ENCODE results near the gene FTO. TPM values are rescaled to one million over a fixed set of nuclear protein-coding genes. Genes with fewer than 3 reads are reported as not detected.

The FTO gene
- total RNA-seq, 4 donors from 2014 or later, result 98.1 to 127 (median 109) TPM

- WGBS, 2 donors, result 68 to 70% methylated on average over 8 of the region's 8 CpGs
- Histone ChIP-seq H3K4me3 (no peak overlapping the region), H3K27me3 (no peaks in the 10 kb centered on the region), H3K9me3 (no peaks in the 10 kb centered on the region), H3K4me1 (peaks cover 0 to 34% (median 0%) of the 10 kb centered on the region in 4 donors), H3K36me3 (peaks cover 0 to 36% (median 0%) of the 10 kb centered on the region in 3 donors), H3K27ac (no peak overlapping the region)
- DNase-seq (ENCODE audit: low spot score in 2 of 2), result no peak
- TF ChIP-seq POLR2A (IDR thresholded peaks at IDR 0.05) (no peak), EP300 (IDR thresholded peaks at IDR 0.05) (no peak)
- TF ChIP-seq, protein P1, sequence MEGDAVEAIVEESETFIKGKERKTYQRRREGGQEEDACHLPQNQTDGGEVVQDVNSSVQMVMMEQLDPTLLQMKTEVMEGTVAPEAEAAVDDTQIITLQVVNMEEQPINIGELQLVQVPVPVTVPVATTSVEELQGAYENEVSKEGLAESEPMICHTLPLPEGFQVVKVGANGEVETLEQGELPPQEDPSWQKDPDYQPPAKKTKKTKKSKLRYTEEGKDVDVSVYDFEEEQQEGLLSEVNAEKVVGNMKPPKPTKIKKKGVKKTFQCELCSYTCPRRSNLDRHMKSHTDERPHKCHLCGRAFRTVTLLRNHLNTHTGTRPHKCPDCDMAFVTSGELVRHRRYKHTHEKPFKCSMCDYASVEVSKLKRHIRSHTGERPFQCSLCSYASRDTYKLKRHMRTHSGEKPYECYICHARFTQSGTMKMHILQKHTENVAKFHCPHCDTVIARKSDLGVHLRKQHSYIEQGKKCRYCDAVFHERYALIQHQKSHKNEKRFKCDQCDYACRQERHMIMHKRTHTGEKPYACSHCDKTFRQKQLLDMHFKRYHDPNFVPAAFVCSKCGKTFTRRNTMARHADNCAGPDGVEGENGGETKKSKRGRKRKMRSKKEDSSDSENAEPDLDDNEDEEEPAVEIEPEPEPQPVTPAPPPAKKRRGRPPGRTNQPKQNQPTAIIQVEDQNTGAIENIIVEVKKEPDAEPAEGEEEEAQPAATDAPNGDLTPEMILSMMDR (IDR thresholded peaks at IDR 0.05), result no peak
Observed at GRCh38 chr16:53809088-53809932, 105.4 kb downstream of the FTO start.

DNA sequence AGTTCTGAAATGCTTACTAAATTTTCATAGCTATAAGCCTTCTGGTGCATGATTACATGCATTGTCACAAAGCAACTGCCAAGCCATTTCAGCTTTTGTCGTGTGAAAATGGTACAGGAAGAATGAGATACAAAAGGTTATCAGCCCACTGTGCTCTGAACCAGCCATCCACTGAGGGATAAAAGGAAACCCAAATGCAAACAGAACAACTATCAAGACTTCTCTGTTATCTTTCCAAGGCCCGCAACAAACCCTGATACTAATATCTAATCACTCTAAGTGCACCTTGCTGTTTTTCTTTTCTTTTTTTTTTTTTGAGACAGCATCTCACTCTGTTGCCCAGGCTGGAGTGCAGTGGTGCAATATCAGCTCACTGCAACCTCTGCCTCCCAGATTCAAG lies 109.0 kb downstream of the FTO start:
- Histone ChIP-seq H3K9me3 (no peaks in the 10 kb centered on the region), H3K27ac (no peak overlapping the region), H3K36me3 (peaks cover 0 to 61% (median 0%) of the 10 kb centered on the region in 3 donors), H3K27me3 (no peaks in the 10 kb centered on the region), H3K4me3 (no peak overlapping the region), H3K4me1 (peaks cover 0 to 29% (median 0%) of the 10 kb centered on the region in 4 donors)
- 82 to 83% methylated on average over 2 of the region's 2 CpGs for WGBS, 2 donors
- no peak for TF ChIP-seq POLR2A (IDR thresholded peaks at IDR 0.05)
- TF ChIP-seq EP300 (IDR thresholded peaks at IDR 0.05), result no peak
- TF ChIP-seq, protein P1 (IDR thresholded peaks at IDR 0.05), result no peak
- no peak for DNase-seq (ENCODE audit: low spot score in 2 of 2)

DNA sequence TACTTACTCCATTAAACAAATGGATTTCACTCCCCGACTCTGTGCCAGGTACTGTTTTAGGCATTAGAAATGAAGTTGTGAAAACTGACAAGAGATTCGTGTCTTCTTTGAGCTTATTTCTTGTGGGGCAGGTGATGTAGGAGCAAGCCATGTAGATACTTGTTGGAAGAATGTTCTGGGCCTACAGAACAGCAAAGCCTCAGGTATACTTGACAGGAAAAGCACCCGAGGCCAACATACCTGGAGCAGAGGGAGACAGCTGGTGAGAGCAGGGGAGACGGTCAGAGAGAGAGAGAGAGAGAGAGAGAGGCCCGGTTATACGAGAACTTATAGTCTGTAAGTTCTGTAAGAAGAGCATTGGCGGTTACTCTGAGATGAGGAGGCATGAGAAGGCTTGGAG lies 110.8 kb downstream of the FTO start:
- peaks cover 0 to 21% (median 0%) of the 10 kb centered on the region in 4 donors for H3K4me1 ChIP-seq
- DNase-seq (ENCODE audit: low spot score in 2 of 2), result no peak
- no peak overlapping the region for H3K4me3 ChIP-seq
- H3K27ac ChIP-seq, result no peak overlapping the region
- no peaks in the 10 kb centered on the region for H3K27me3 ChIP-seq
- TF ChIP-seq POLR2A (IDR thresholded peaks at IDR 0.05) (no peak), EP300 (IDR thresholded peaks at IDR 0.05) (no peak)
- TF ChIP-seq, protein P1 (IDR thresholded peaks at IDR 0.05), result no peak
- peaks cover 0 to 61% (median 0%) of the 10 kb centered on the region in 3 donors for H3K36me3 ChIP-seq
- 93 to 97% methylated on average over 7 of the region's 7 CpGs for WGBS, 2 donors
- H3K9me3 ChIP-seq, result no peaks in the 10 kb centered on the region

DNA sequence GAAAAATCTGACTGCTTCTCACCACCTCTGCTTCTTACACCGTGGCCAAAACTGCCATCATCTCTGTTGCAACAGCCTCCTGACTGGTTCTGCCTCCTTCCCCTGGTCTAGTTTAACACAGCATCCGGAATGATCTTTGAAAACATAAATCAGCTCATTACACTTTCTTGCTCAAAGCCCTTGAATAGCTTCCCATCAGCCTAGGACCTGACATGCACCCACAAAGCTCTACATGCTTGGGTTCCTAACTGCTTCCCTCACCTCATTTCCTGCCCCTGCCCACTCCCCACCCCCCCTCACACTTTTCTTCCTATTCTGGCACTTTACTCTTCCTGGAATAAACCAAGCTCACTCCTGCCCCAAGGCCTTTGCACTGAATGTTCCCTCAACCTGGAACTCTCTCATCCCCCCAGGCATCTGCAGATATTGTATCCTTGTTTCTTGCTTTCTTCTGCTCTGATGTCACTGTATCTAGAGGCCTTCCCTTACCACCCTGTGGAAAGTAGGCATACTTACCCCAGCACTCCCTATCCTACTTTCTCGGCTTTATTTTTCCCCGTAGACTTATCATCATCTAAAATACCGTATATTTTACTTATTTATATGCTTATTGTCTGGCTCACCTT lies 112.4 kb downstream of the FTO start:
- TF ChIP-seq, protein P1 (IDR thresholded peaks at IDR 0.05), result no peak
- no peak for TF ChIP-seq EP300 (IDR thresholded peaks at IDR 0.05)
- TF ChIP-seq POLR2A (IDR thresholded peaks at IDR 0.05), result no peak
- H3K27ac ChIP-seq, result no peak overlapping the region
- no peak for DNase-seq (ENCODE audit: low spot score in 2 of 2)
- peaks cover 0 to 16% (median 1%) of the 10 kb centered on the region in 4 donors for H3K4me1 ChIP-seq
- WGBS, 2 donors, result 94 to 96% methylated on average over 5 of the region's 5 CpGs
- H3K9me3 ChIP-seq, result no peaks in the 10 kb centered on the region
- H3K4me3 ChIP-seq, result no peak overlapping the region
- no peaks in the 10 kb centered on the region for H3K27me3 ChIP-seq
- peaks cover 0 to 51% (median 0%) of the 10 kb centered on the region in 3 donors for H3K36me3 ChIP-seq

All from tibial nerve (tissue), 4 donors.